H1 (cell line): ENCODE data around the gene DLGAP3. TPM values are rescaled to one million over a fixed set of nuclear protein-coding genes. Genes with fewer than 3 reads are reported as not detected.

Experiments
- TAF1 ChIP-seq: IDR thresholded peaks from 2 replicates; pipeline ENCODE4 v1.6.1; 2011; ENCODE audit warnings: mild to moderate bottlenecking, low read depth, low read length
- polyA plus RNA-seq, 7 experiments: library from polyadenylated mRNA; depleted of rRNA in 3 of 7; stranded (reverse) in 5 of 7; unstranded in 2 of 7; fragments of >200 nt in 5 of 7; fragments of 200-250 nt in 2 of 7; gene quantifications; 1 replicate in 5 of 7; 2 replicates in 1 of 7; 4 replicates in 1 of 7; pipeline versions ENCODE4 v1.2.1 to v1.2.3, GENCODE V29; 2011 to 2013; ENCODE audit warnings: missing spikeins in 2 of 7, mixed read lengths in 2 of 7
- total RNA-seq: library from RNA; stranded (reverse); fragmentation: NEBNext Ultra II Directional; extraction: Animal tissue kit (Norgen Biotek cat#: 25700); gene quantifications from 2 replicates; pipeline ENCODE4 v1.2.1, GENCODE V29; 2021
- TF ChIP-seq, protein P1 (sequence below): fragments of 300-600 bp; sonication (generic); IDR thresholded peaks from 2 replicates; pipeline ENCODE4 v1.7.1; 2012; ENCODE audit warnings: low read length, moderate library complexity, mild to moderate bottlenecking, inconsistent platforms; ENCODE audit not compliant: insufficient replicate concordance

The DLGAP3 gene
- total and polyA plus RNA-seq, 2 of the 8 experiments (the other 6 are each of a cell fraction or from before 2014, with no cell fraction given) = 3.8 to 13.2 TPM

DNA sequence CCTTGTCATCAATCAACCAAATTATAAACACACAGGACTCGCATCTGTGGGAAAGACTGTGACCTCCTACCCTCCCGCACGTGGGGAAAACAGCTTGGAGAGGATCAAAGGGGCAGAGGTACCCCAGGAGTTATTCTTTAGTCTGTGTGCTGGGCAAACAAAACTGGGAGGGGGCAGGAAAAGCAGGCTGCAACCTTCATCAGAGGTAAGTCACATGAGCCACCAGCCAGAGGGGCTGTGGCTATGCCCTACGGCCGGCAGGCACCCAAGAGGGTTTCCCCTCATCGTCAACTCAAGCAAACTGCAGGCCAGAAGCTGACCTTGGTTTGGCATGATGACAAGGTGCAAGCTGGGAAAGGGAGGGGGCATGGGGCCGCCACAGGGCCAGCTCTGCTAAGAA lies 82.4 kb downstream of the DLGAP3 start (continued):
- TF ChIP-seq, protein P1, sequence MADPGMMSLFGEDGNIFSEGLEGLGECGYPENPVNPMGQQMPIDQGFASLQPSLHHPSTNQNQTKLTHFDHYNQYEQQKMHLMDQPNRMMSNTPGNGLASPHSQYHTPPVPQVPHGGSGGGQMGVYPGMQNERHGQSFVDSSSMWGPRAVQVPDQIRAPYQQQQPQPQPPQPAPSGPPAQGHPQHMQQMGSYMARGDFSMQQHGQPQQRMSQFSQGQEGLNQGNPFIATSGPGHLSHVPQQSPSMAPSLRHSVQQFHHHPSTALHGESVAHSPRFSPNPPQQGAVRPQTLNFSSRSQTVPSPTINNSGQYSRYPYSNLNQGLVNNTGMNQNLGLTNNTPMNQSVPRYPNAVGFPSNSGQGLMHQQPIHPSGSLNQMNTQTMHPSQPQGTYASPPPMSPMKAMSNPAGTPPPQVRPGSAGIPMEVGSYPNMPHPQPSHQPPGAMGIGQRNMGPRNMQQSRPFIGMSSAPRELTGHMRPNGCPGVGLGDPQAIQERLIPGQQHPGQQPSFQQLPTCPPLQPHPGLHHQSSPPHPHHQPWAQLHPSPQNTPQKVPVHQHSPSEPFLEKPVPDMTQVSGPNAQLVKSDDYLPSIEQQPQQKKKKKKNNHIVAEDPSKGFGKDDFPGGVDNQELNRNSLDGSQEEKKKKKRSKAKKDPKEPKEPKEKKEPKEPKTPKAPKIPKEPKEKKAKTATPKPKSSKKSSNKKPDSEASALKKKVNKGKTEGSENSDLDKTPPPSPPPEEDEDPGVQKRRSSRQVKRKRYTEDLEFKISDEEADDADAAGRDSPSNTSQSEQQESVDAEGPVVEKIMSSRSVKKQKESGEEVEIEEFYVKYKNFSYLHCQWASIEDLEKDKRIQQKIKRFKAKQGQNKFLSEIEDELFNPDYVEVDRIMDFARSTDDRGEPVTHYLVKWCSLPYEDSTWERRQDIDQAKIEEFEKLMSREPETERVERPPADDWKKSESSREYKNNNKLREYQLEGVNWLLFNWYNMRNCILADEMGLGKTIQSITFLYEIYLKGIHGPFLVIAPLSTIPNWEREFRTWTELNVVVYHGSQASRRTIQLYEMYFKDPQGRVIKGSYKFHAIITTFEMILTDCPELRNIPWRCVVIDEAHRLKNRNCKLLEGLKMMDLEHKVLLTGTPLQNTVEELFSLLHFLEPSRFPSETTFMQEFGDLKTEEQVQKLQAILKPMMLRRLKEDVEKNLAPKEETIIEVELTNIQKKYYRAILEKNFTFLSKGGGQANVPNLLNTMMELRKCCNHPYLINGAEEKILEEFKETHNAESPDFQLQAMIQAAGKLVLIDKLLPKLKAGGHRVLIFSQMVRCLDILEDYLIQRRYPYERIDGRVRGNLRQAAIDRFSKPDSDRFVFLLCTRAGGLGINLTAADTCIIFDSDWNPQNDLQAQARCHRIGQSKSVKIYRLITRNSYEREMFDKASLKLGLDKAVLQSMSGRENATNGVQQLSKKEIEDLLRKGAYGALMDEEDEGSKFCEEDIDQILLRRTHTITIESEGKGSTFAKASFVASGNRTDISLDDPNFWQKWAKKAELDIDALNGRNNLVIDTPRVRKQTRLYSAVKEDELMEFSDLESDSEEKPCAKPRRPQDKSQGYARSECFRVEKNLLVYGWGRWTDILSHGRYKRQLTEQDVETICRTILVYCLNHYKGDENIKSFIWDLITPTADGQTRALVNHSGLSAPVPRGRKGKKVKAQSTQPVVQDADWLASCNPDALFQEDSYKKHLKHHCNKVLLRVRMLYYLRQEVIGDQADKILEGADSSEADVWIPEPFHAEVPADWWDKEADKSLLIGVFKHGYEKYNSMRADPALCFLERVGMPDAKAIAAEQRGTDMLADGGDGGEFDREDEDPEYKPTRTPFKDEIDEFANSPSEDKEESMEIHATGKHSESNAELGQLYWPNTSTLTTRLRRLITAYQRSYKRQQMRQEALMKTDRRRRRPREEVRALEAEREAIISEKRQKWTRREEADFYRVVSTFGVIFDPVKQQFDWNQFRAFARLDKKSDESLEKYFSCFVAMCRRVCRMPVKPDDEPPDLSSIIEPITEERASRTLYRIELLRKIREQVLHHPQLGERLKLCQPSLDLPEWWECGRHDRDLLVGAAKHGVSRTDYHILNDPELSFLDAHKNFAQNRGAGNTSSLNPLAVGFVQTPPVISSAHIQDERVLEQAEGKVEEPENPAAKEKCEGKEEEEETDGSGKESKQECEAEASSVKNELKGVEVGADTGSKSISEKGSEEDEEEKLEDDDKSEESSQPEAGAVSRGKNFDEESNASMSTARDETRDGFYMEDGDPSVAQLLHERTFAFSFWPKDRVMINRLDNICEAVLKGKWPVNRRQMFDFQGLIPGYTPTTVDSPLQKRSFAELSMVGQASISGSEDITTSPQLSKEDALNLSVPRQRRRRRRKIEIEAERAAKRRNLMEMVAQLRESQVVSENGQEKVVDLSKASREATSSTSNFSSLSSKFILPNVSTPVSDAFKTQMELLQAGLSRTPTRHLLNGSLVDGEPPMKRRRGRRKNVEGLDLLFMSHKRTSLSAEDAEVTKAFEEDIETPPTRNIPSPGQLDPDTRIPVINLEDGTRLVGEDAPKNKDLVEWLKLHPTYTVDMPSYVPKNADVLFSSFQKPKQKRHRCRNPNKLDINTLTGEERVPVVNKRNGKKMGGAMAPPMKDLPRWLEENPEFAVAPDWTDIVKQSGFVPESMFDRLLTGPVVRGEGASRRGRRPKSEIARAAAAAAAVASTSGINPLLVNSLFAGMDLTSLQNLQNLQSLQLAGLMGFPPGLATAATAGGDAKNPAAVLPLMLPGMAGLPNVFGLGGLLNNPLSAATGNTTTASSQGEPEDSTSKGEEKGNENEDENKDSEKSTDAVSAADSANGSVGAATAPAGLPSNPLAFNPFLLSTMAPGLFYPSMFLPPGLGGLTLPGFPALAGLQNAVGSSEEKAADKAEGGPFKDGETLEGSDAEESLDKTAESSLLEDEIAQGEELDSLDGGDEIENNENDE = no peak
- TF ChIP-seq TAF1 = no peak
